Heart right ventricle (tissue), 16 donors: ENCODE data around the gene S100A9. TPM values are rescaled to one million over a fixed set of nuclear protein-coding genes. Genes with fewer than 3 reads are reported as not detected.

ENCODE experiments used
- ATAC-seq, 8 donors: fragments of 200-7000 bp; cut with Tn5 transposase; one replicate each; pipeline ENCODE4 v1.9.1; 2020; ENCODE audit warnings: mild to moderate bottlenecking in 8 of 8, moderate library complexity in 8 of 8, moderate number of reproducible peaks in 1 of 8
- DNase-seq, 2 donors: peaks; one replicate each; pipeline ENCODE4 v3.0.0-alpha.2; 2020
- H3K27ac ChIP-seq, 10 donors: fragments of 200-600 bp; sonication (generic) in 2 of 10; one replicate each; pipeline versions ENCODE4 v1.5.0 to v1.8.0; 2020 to 2022; ENCODE audit warnings: mild to moderate bottlenecking in 3 of 10
- H3K27me3 ChIP-seq, 7 donors: fragments of 200-600 bp; one replicate each; pipeline ENCODE4 v1.8.0; 2021 to 2022; ENCODE audit warnings: mild to moderate bottlenecking in 2 of 7
- H3K36me3 ChIP-seq, 9 donors: fragments of 200-600 bp; sonication (generic) in 1 of 9; one replicate each; pipeline versions ENCODE4 v1.5.0 to v1.8.0; 2020 to 2022; ENCODE audit warnings: mild to moderate bottlenecking in 2 of 9
- H3K4me1 ChIP-seq, 9 donors: fragments of 200-600 bp; sonication (generic) in 1 of 9; one replicate each; pipeline versions ENCODE4 v1.5.0 to v1.8.0; 2020 to 2022; ENCODE audit warnings: mild to moderate bottlenecking in 4 of 9
- H3K4me3 ChIP-seq, 10 donors: fragments of 200-600 bp; sonication (generic) in 2 of 10; one replicate each; pipeline versions ENCODE4 v1.5.0 to v1.8.0; 2020 to 2022; ENCODE audit warnings: mild to moderate bottlenecking in 7 of 10, moderate library complexity in 2 of 10
- H3K9me3 ChIP-seq, 11 donors: fragments of 200-600 bp in 10 of 11; sonication (generic) in 2 of 11; one replicate each; pipeline versions ENCODE4 v1.5.0 to v1.8.0; 2013 to 2022; ENCODE audit warnings: mild to moderate bottlenecking in 2 of 11, control low read depth in 1 of 11, moderate library complexity in 1 of 11
- CTCF ChIP-seq, 9 donors: fragments of 200-600 bp; sonication (generic) in 2 of 9; IDR thresholded peaks; one replicate each; pipeline versions ENCODE4 v1.5.0 to v1.8.0; 2021 to 2022; ENCODE audit warnings: antibody characterized with exemption in 9 of 9, mild to moderate bottlenecking in 5 of 9, moderate library complexity in 1 of 9
- WGBS, 2 donors: extraction: QIAGEN DNeasy Blood & Tissue Kit; methylation state at CpG; one replicate each; pipeline ENCODE4 v1.1.7; 2013; ENCODE audit warnings: inconsistent platforms in 1 of 2; 5-methylcytosine and 5-hydroxymethylcytosine counted together
- intact Hi-C, 10 donors: fragments of 100-400 bp; cut with DNase I; formaldehyde crosslinking; loops; one replicate each; pipeline versions ENCODE4 v1.11.1 to v1.14.2; 2022
- polyA plus RNA-seq, 2 donors: library from polyadenylated mRNA; stranded (reverse); fragments of 200-250 nt; gene quantifications; one replicate each; pipeline ENCODE4 v1.2.3, GENCODE V29; 2013
- total RNA-seq, 10 donors: library from RNA; stranded (reverse); fragmentation: NEBNext Ultra II Directional in 3 of 10; extraction: Animal tissue kit (Norgen Biotek cat#: 25700) in 3 of 10; gene quantifications; one replicate each; pipeline versions ENCODE4 v1.2.1 to v1.2.4, GENCODE V29; 2021 to 2023
- donor health status: Arrhythmogenic right ventricular cardiomyopathy.
- donor health status: ischemic (EF 13 %, LVEDD 7.1; RV severe dilation, severe dysfunction).
- donor health status: healthy with polysubstance abuse.
- donor health status: DM: no; HTN: yes; CAD: no.
- donor health status: DM: no; HTN: no; CAD: no.
- donor health status: ischemic (EF 25% LVEDD 6.9; RV normal size, moderate dysfunction).
- donor health status: ischemic (EF 25% LVEDD 5.7; RV mildly dilated, moderate dysfunction).
- donor health status: healthy.
- donor health status: DM: yes; HTN: yes; CAD: no.
- donor health status: Ischemic cardiomyopathy.
- donor health status: ischemic (EF 35%, LVEDD 5.7; RV mildly dilated, moderate dysfunction).
- donor health status: nonischemic (EF 11% LVEDD 7.7; RV severe dilation, severe dysfunction).
- donor health status: DM: yes; HTN: yes; CAD: no.
- donor health status: PGD.
- donor health status: ischemic (EF 29% LVEDD 5.4; RV normal size, mild dysfunction).
- donor health status: nonischemic (EF 23%, LVEDD 6.1; RV moderate dilation, normal function).

S100A9 gene
- total and polyA plus RNA-seq, 12 donors, result 9.9 to 182 (median 71.5) TPM

- ATAC-seq, result no peak
- no peaks in the 10 kb centered on the region for H3K9me3 ChIP-seq
- TF ChIP-seq CTCF (IDR thresholded peaks at IDR 0.05), result no peak
- H3K4me3 ChIP-seq, result no peak overlapping the region
- H3K4me1 ChIP-seq, result peaks cover 0 to 24% (median 4%) of the 10 kb centered on the region in 9 donors
- H3K27me3 ChIP-seq, result peaks cover 0 to 22% (median 0%) of the 10 kb centered on the region in 7 donors
- H3K27ac ChIP-seq, result no peak overlapping the region
- intact Hi-C loops, result no loop called here
- no peak for DNase-seq
- no peaks in the 10 kb centered on the region for H3K36me3 ChIP-seq
- 77 to 79% methylated on average over 6 of the region's 6 CpGs for WGBS, 2 donors
Measured at GRCh38 chr1:153395776-153396175, 38.1 kb downstream of the S100A9 start.

GRCh38 chr1:153396461-153396860 lies 38.8 kb downstream of the S100A9 start:
- intact Hi-C loops, result no loop called here
- no peaks in the 10 kb centered on the region for H3K36me3 ChIP-seq
- ATAC-seq (no peak), DNase-seq (no peak)
- H3K4me1 ChIP-seq, result peaks cover 0 to 17% (median 0%) of the 10 kb centered on the region in 9 donors
- no peaks in the 10 kb centered on the region for H3K9me3 ChIP-seq
- TF ChIP-seq CTCF (IDR thresholded peaks at IDR 0.05), result no peak
- peaks cover 0 to 25% (median 4%) of the 10 kb centered on the region in 7 donors for H3K27me3 ChIP-seq
- no peak overlapping the region for H3K27ac ChIP-seq
- H3K4me3 ChIP-seq, result no peak overlapping the region
- WGBS, 2 donors, result 79 to 83% methylated on average over 6 of the region's 6 CpGs

GRCh38 chr1:153397051-153397923 lies 39.6 kb downstream of the S100A9 start:
- intact Hi-C loops, result no loop called here
- WGBS, 2 donors, result 78 to 87% methylated on average over 19 of the region's 19 CpGs
- H3K4me3 ChIP-seq, result no peak overlapping the region
- TF ChIP-seq CTCF (IDR thresholded peaks at IDR 0.05), result no peak
- ATAC-seq (no peak), DNase-seq (no peak)
- H3K36me3 ChIP-seq, result no peaks in the 10 kb centered on the region
- no peak overlapping the region for H3K27ac ChIP-seq
- peaks cover 0 to 10% (median 0%) of the 10 kb centered on the region in 9 donors for H3K4me1 ChIP-seq
- H3K9me3 ChIP-seq, result no peaks in the 10 kb centered on the region
- peaks cover 0 to 27% (median 4%) of the 10 kb centered on the region in 7 donors for H3K27me3 ChIP-seq

- no peaks in the 10 kb centered on the region for H3K9me3 ChIP-seq
- no peak for TF ChIP-seq CTCF (IDR thresholded peaks at IDR 0.05)
- no peak overlapping the region for H3K27ac ChIP-seq
- H3K36me3 ChIP-seq, result no peaks in the 10 kb centered on the region
- intact Hi-C loops, result no loop called here
- ATAC-seq (no peak), DNase-seq (no peak)
- H3K4me1 ChIP-seq, result peaks cover 0 to 7% (median 0%) of the 10 kb centered on the region in 9 donors
- peaks cover 0 to 24% (median 4%) of the 10 kb centered on the region in 7 donors for H3K27me3 ChIP-seq
- H3K4me3 ChIP-seq, result no peak overlapping the region
- WGBS, 2 donors, result 77 to 83% methylated on average over 6 of the region's 6 CpGs
Measured at GRCh38 chr1:153397924-153398651, 40.4 kb downstream of the S100A9 start.
